MM.1S (cell line): ENCODE data around the gene TENT5C.

Source experiments
- DNase-seq: peaks from one replicate; pipeline ENCODE4 v3.0.0-alpha.2; 2015
- H2AFZ ChIP-seq: fragments of 300-600 bp; sonication (generic); 2 replicates; pipeline ENCODE4 v1.6.0; 2016; ENCODE audit warnings: antibody characterized with exemption, low read length
- H3F3A ChIP-seq: fragments of 300-600 bp; sonication (generic); 2 replicates; pipeline ENCODE4 v1.6.1; 2016; ENCODE audit warnings: mild to moderate bottlenecking, antibody characterized with exemption, low read length, moderate library complexity, mixed read lengths; ENCODE audit not compliant: insufficient read depth
- H3K27ac ChIP-seq: fragments of 300-600 bp; sonication (generic); 2 replicates; pipeline ENCODE4 v1.5.1; 2016; ENCODE audit warnings: mild to moderate bottlenecking, low read length
- H3K27me3 ChIP-seq: fragments of 300-600 bp; sonication (generic); replicated peaks from 2 replicates; pipeline ENCODE4 v1.6.0; 2016; ENCODE audit warnings: low read length; ENCODE audit not compliant: insufficient read depth
- H3K36me3 ChIP-seq: fragments of 300-600 bp; sonication (generic); replicated peaks from 2 replicates; pipeline ENCODE4 v1.6.1; 2016; ENCODE audit warnings: mild to moderate bottlenecking, low read length, mixed read lengths; ENCODE audit not compliant: insufficient read depth
- H3K4me1 ChIP-seq: fragments of 300-600 bp; sonication (generic); 2 replicates; pipeline ENCODE4 v1.6.1; 2016; ENCODE audit warnings: low read length, mixed read lengths
- H3K4me2 ChIP-seq: fragments of 300-600 bp; sonication (generic); 2 replicates; pipeline ENCODE4 v1.6.0; 2016; ENCODE audit warnings: low read depth, low read length
- H3K4me3 ChIP-seq: fragments of 300-600 bp; sonication (generic); 2 replicates; pipeline ENCODE4 v1.5.1; 2016; ENCODE audit warnings: low read length, mixed read lengths
- H3K79me2 ChIP-seq: fragments of 300-600 bp; sonication (generic); 2 replicates; pipeline ENCODE4 v1.6.1; 2016; ENCODE audit warnings: mixed run types, low read length, mixed read lengths
- H3K9ac ChIP-seq: fragments of 300-600 bp; sonication (generic); 2 replicates; pipeline ENCODE4 v1.6.1; 2016; ENCODE audit warnings: low read length, mixed read lengths
- H3K9me2 ChIP-seq: fragments of 300-600 bp; sonication (generic); replicated peaks from 2 replicates; pipeline ENCODE4 v1.6.1; 2016; ENCODE audit warnings: mild to moderate bottlenecking, low read length, mixed read lengths; ENCODE audit not compliant: insufficient read depth
- H3K9me3 ChIP-seq: fragments of 300-600 bp; sonication (generic); replicated peaks from 2 replicates; pipeline ENCODE4 v1.6.1; 2016; ENCODE audit warnings: mild to moderate bottlenecking, low read length, mixed read lengths; ENCODE audit not compliant: insufficient read depth
- H4K20me1 ChIP-seq: fragments of 300-600 bp; sonication (generic); 2 replicates; pipeline ENCODE4 v1.6.1; 2016; ENCODE audit warnings: mild to moderate bottlenecking, low read length, moderate library complexity, mixed read lengths; ENCODE audit not compliant: insufficient read depth
- EZH2 ChIP-seq: fragments of 300-600 bp; sonication (generic); optimal IDR thresholded peaks from 2 replicates; pipeline ENCODE3; 2017; ENCODE audit warnings: low read depth, mild to moderate bottlenecking, antibody characterized with exemption, low read length, mixed read lengths
- EZH2phosphoT487 ChIP-seq: fragments of 300-600 bp; sonication (generic); IDR thresholded peaks from 2 replicates; pipeline ENCODE4 v1.6.1; 2018; ENCODE audit warnings: antibody characterized with exemption, low read length
- TF ChIP-seq, protein P1 (sequence below): fragments of 300-600 bp; sonication (generic); IDR thresholded peaks from 2 replicates; pipeline ENCODE4 v1.5.1; 2016; ENCODE audit warnings: antibody characterized with exemption, low read length, mixed read lengths

Gene TENT5C

DNA sequence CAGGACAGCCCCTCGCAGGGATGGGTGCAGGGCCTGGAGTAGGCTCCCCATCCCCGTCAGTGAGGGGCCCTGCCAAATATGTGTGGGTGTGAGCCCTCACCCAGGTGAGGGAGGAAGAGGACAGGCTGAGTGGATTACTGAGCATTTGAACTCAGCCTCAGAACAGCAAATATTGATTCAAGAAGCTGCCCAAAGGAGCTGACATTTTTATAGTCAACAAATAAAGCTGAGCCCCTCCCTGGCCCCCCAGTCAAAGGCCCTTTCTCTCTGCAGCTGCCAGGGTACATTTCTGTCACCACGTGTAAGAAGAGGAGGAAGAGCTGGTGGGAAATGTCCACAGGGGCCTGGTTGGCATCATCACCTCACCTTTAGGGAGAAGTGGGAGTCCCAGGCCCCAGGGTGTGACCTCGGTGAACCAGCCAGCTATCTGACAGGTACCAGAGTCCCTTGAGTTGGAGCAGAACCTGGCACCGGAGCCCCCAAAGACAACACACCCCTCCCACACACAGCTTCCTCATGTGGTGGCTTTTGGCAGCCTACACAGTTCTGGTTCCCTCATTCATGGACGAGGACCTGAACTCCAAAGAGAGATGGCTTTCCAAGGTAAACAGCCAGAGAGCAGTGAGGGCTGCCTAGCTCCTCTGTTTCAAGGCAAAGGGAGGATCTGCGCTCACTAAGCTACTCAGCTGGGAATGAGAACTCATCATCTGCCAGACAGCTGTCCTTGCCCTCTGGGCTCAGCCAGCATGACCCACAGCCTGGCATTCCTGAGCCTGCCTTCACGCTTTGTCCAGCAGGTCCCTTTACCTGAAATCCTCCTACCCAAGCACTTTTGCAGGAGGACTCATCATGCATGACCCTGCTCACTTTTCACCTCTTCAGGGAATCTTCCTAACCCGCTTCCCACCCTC lies 43.0 kb upstream of the TENT5C start:
- no peak overlapping the region for H3K4me2 ChIP-seq
- DNase-seq, result no peak
- H3F3A ChIP-seq, result no peaks in the 10 kb centered on the region
- H3K9me3 ChIP-seq, result no peaks in the 10 kb centered on the region
- H3K36me3 ChIP-seq, result no peaks in the 10 kb centered on the region
- no peaks in the 10 kb centered on the region for H3K79me2 ChIP-seq
- H2AFZ ChIP-seq, result no peak overlapping the region
- H3K4me3 ChIP-seq, result no peak overlapping the region
- TF ChIP-seq, protein P1, sequence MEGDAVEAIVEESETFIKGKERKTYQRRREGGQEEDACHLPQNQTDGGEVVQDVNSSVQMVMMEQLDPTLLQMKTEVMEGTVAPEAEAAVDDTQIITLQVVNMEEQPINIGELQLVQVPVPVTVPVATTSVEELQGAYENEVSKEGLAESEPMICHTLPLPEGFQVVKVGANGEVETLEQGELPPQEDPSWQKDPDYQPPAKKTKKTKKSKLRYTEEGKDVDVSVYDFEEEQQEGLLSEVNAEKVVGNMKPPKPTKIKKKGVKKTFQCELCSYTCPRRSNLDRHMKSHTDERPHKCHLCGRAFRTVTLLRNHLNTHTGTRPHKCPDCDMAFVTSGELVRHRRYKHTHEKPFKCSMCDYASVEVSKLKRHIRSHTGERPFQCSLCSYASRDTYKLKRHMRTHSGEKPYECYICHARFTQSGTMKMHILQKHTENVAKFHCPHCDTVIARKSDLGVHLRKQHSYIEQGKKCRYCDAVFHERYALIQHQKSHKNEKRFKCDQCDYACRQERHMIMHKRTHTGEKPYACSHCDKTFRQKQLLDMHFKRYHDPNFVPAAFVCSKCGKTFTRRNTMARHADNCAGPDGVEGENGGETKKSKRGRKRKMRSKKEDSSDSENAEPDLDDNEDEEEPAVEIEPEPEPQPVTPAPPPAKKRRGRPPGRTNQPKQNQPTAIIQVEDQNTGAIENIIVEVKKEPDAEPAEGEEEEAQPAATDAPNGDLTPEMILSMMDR, result no peak
- TF ChIP-seq EZH2phosphoT487 (no peak), EZH2 (no peak)
- no peak overlapping the region for H3K9ac ChIP-seq
- H3K9me2 ChIP-seq, result no peaks in the 10 kb centered on the region
- no peaks in the 10 kb centered on the region for H3K27me3 ChIP-seq
- H3K4me1 ChIP-seq, result no peaks in the 10 kb centered on the region
- H4K20me1 ChIP-seq, result no peaks in the 10 kb centered on the region
- H3K27ac ChIP-seq, result no peak overlapping the region

DNA sequence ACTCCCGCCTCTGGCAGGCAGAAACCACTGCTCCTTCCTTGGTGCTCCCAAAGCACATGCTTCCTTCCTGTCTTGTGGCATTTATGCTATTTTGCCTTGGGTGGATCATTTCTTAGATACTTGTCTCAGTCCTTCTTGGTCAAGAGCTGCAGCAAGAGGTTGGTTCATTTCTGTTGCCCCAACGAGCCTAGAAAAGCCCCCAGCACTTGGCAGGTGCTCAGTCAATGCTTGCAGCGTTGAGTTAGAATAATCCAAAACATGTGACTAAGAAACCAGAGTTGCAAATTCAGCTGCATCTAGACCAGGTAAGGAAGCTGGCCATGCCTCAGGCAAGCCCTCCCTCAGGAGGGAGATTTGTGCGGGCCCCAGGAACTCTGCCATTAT lies 42.4 kb upstream of the TENT5C start:
- Histone ChIP-seq H3K4me1 (no peaks in the 10 kb centered on the region), H3K27ac (no peak overlapping the region), H2AFZ (no peak overlapping the region), H3K9me2 (no peaks in the 10 kb centered on the region), H3K27me3 (no peaks in the 10 kb centered on the region), H4K20me1 (no peaks in the 10 kb centered on the region), H3K9ac (no peak overlapping the region), H3K36me3 (no peaks in the 10 kb centered on the region), H3K4me3 (no peak overlapping the region), H3K4me2 (no peak overlapping the region), H3K9me3 (no peaks in the 10 kb centered on the region), H3K79me2 (no peaks in the 10 kb centered on the region), H3F3A (no peaks in the 10 kb centered on the region)
- no peak for DNase-seq
- TF ChIP-seq, protein P1, result no peak
- TF ChIP-seq EZH2, result no peak
- TF ChIP-seq EZH2phosphoT487, result no peak

DNA sequence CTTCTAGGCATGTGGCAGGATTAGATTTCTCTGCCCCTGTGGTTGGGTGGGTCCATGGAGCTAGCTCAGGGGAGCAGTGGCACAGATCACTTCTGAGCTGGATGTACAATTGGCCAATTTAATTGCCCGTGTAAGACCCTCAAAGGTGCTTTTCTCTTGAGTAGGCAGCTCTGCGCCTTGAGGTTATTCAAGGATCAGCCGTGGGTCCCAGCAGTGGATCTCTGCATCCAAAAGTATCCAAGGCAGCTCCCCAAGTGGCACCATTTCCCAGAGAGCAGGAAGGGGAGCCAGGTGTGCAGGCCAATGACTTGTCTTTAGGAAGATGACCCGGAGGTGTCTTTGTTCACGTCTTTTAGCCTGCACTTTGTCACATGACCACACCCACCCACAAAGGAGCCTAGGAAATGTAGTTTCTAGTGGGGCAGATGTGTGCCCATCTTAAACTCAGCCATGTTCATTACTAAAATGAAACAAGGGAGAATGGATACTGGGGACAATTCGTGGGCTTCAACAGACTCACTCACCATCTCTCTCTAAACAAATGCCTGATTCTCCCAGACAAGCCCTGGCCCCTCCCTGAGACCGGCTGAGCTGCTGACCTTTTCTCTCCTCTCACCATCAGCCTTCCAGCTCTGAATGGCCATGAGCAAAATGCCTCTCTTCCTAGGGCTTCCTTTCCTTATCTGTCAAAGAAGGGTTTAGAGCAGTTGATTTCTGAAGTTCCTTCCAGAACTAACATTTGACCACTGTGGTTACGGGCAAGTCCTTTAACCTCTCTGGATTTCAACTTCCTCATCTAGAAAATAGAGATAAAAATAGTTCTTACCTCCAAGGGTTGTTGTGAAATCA lies 41.4 kb upstream of the TENT5C start:
- Histone ChIP-seq H3K4me2 (no peak overlapping the region), H2AFZ (no peak overlapping the region)
- DNase-seq, result no peak

More for the DNA sequence above, 41.4 kb upstream of the TENT5C start:
- Histone ChIP-seq H3K4me1 (no peaks in the 10 kb centered on the region), H4K20me1 (no peaks in the 10 kb centered on the region), H3K9ac (no peak overlapping the region), H3F3A (no peaks in the 10 kb centered on the region), H3K36me3 (no peaks in the 10 kb centered on the region), H3K27me3 (no peaks in the 10 kb centered on the region), H3K9me3 (no peaks in the 10 kb centered on the region), H3K9me2 (no peaks in the 10 kb centered on the region), H3K27ac (no peak overlapping the region), H3K79me2 (no peaks in the 10 kb centered on the region), H3K4me3 (no peak overlapping the region)
- TF ChIP-seq EZH2phosphoT487 (no peak), EZH2 (no peak)
- TF ChIP-seq, protein P1, result no peak
